Gastroesophageal sphincter (tissue), 3 donors: ENCODE measurements around the gene DLX3.

ENCODE experiments used
- POLR2A ChIP-seq, 2 donors: fragments of 450-650 bp; IDR thresholded peaks; one replicate each; pipeline ENCODE4 v1.6.1; 2017; ENCODE audit warnings: antibody characterized with exemption in 2 of 2, mild to moderate bottlenecking in 2 of 2, moderate library complexity in 1 of 2
- POLR2AphosphoS5 ChIP-seq: sonication (generic); formaldehyde crosslinking; IDR thresholded peaks from one replicate; pipeline ENCODE4 v1.6.1; 2017; ENCODE audit warnings: antibody characterized with exemption
- TF ChIP-seq, protein P1 (sequence below), 4 experiments: fragments of 200-600 bp in 2 of 4; fragments of 450-650 bp in 2 of 4; sonication (generic) in 1 of 4; IDR thresholded peaks; one replicate each; pipeline ENCODE4 v1.5.1; 2017 to 2019; ENCODE audit warnings: antibody characterized with exemption in 4 of 4, mild to moderate bottlenecking in 2 of 4, moderate library complexity in 2 of 4

DNA sequence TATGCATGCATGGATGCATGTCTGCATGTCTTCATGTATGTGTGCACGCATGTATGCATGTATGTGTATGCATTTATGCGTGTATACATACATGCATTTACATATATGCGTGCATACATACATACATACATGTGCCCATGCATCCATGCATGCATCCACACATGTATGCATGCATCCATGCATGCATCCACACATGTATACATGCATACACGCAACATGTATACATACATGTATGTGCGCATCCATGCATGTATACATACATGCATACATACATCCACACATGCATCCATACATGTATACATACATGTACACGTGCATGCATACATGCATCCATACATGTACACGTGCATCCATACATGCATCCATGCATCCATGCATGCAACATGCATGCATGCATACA, 29.8 kb upstream of the DLX3 start:
- TF ChIP-seq, protein P1, sequence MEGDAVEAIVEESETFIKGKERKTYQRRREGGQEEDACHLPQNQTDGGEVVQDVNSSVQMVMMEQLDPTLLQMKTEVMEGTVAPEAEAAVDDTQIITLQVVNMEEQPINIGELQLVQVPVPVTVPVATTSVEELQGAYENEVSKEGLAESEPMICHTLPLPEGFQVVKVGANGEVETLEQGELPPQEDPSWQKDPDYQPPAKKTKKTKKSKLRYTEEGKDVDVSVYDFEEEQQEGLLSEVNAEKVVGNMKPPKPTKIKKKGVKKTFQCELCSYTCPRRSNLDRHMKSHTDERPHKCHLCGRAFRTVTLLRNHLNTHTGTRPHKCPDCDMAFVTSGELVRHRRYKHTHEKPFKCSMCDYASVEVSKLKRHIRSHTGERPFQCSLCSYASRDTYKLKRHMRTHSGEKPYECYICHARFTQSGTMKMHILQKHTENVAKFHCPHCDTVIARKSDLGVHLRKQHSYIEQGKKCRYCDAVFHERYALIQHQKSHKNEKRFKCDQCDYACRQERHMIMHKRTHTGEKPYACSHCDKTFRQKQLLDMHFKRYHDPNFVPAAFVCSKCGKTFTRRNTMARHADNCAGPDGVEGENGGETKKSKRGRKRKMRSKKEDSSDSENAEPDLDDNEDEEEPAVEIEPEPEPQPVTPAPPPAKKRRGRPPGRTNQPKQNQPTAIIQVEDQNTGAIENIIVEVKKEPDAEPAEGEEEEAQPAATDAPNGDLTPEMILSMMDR (IDR thresholded peaks at IDR 0.05): no peak
- TF ChIP-seq POLR2A (IDR thresholded peaks at IDR 0.05) (no peak), POLR2AphosphoS5 (no peak)
